Measurements from ENCODE around the gene APOD. TPM values are rescaled to one million over a fixed set of nuclear protein-coding genes. Genes with fewer than 3 reads are reported as not detected.

The APOD gene
- total and polyA plus RNA-seq, 10 of the 15 experiments (the other 5 are each of a cell fraction or from before 2014, with no cell fraction given) = 0.06 to 0.77 (median 0.47) TPM; not detected in 3

- ChIA-PET POLR2A (no interaction called here), CTCF (no interaction called here), SMC1A (ENCODE audit: uncharacterized antibody, unreplicated experiment) (interaction anchor here (1.5 kb wide), 1 partner anchor 18 kb away, joined by 3 read pairs; no protein-coding TSS in a partner anchor), RAD21 (ENCODE audit: unreplicated experiment) (interaction anchor here (0.9 kb wide), 1 partner anchor 11 kb away, joined by 3 read pairs; no protein-coding TSS in a partner anchor)
- H3K4me1 ChIP-seq (ENCODE audit: control insufficient read depth, insufficient read depth, low read length) = no peaks in the 10 kb centered on the region
- no TSS peak for BruUV-seq (replicated peaks)
- ATAC-seq (no peak), DNase-seq (ENCODE audit: low read depth, low spot score) (no peak), FAIRE-seq (no peak)
- intact Hi-C loops (cut with micrococcal nuclease; ENCODE audit: unreplicated experiment) = no loop called here
- H2AFZ ChIP-seq (ENCODE audit: control insufficient read depth, low read depth, low read length) = no peak overlapping the region
- WGBS (ENCODE audit: insufficient coverage, insufficient replicate concordance, low lambda C conversion rate, missing lambda C conversion rate) = 50% methylated on average over 9 of the region's 9 CpGs
- no peaks in the 10 kb centered on the region for H3K36me3 ChIP-seq (ENCODE audit: control insufficient read depth in 2 of 2, insufficient read depth in 2 of 2, low read length in 1 of 2)
- no peak overlapping the region for H3K4me3 ChIP-seq
- no peak overlapping the region for H3K27ac ChIP-seq (ENCODE audit: control insufficient read depth, insufficient read depth)
- H3K79me2 ChIP-seq (ENCODE audit: control insufficient read depth, insufficient read depth, low read length) = no peaks in the 10 kb centered on the region
- in situ Hi-C loops (cut with MboI) = no loop called here
- H4K20me1 ChIP-seq (ENCODE audit: control insufficient read depth, insufficient read depth) = no peaks in the 10 kb centered on the region
- no peaks in the 10 kb centered on the region for H3K9me3 ChIP-seq (replicated peaks; ENCODE audit: control insufficient read depth, insufficient read depth, low read length)
- H3K27me3 ChIP-seq (replicated peaks in 1 of 2; ENCODE audit: control insufficient read depth in 2 of 2, insufficient read depth in 2 of 2, low read length in 1 of 2) = no peaks in the 10 kb centered on the region; a peak in 1 of 4 replicates
- TF ChIP-seq PML (IDR thresholded peaks at IDR 0.05; ENCODE audit: low read length) (no peak), NKRF (conservative IDR thresholded peaks at IDR 0.05) (no peak), HDAC2 (IDR thresholded peaks at IDR 0.05) (no peak), ZZZ3 (IDR thresholded peaks at IDR 0.05; ENCODE audit: control insufficient read depth, insufficient read length, low read depth) (no peak), SREBF1 (IDR thresholded peaks at IDR 0.05; ENCODE audit: low read length) (no peak), EZH2 (IDR thresholded peaks at IDR 0.05; ENCODE audit: borderline replicate concordance, control insufficient read depth, low read depth, low read length) (no peak), SP1 (IDR thresholded peaks at IDR 0.05; ENCODE audit: low read depth, low read length) (no peak), NR2C1 (IDR thresholded peaks at IDR 0.05) (no peak), EGR1 (IDR thresholded peaks at IDR 0.05; ENCODE audit: borderline replicate concordance in 1 of 2, low read depth in 2 of 2, low read length in 2 of 2) (no peak), POU2F2 (IDR thresholded peaks at IDR 0.05; ENCODE audit: borderline replicate concordance, low read depth, low read length) (no peak), POLR2AphosphoS5 (IDR thresholded peaks at IDR 0.05; ENCODE audit: low read length) (no peak), NFYA (IDR thresholded peaks at IDR 0.05; ENCODE audit: borderline replicate concordance, low read depth, low read length) (no peak), KDM1A (IDR thresholded peaks at IDR 0.05; ENCODE audit: borderline replicate concordance) (no peak), SKIL (IDR thresholded peaks at IDR 0.05; ENCODE audit: low read depth, poor library complexity, severe bottlenecking) (no peak), CBFB (IDR thresholded peaks at IDR 0.05; ENCODE audit: low read depth) (no peak), IKZF2 (IDR thresholded peaks at IDR 0.05) (no peak), ZNF24 (IDR thresholded peaks at IDR 0.05) (no peak), HDAC6 (IDR thresholded peaks at IDR 0.05; ENCODE audit: unreplicated experiment) (no peak)
- no peak overlapping the region for H3K4me2 ChIP-seq (ENCODE audit: control insufficient read depth, insufficient read depth)
- no peak overlapping the region for H3K9ac ChIP-seq (ENCODE audit: control insufficient read depth, insufficient read depth, low read length)
Measured at GRCh38 chr3:195577645-195578177, 6.0 kb downstream of the APOD start.

All from GM12878 (cell line).